Lung (tissue), 12 donors: ENCODE results near the gene CASKIN2. TPM values are rescaled to one million over a fixed set of nuclear protein-coding genes. Genes with fewer than 3 reads are reported as not detected.
"Not testable (repeated sequence)": the region's sequence is repeated elsewhere in the genome, so short reads cannot be mapped to it uniquely, and the experiment has no call there.

Experiments
- ATAC-seq: fragments of 200-7000 bp; cut with Tn5 transposase; one replicate; pipeline ENCODE4 v1.9.1; 2020; ENCODE audit warnings: moderate number of reproducible peaks; ENCODE audit not compliant: insufficient read depth, low FRiP score
- DNase-seq, 3 donors: peaks; one replicate each; pipeline ENCODE4 v3.0.0-alpha.2; 2013 to 2017
- H3K27ac ChIP-seq, 2 donors: one replicate each; pipeline ENCODE4 v1.5.1; 2013; ENCODE audit warnings: mild to moderate bottlenecking in 2 of 2, moderate library complexity in 2 of 2, control low read depth in 1 of 2, inconsistent platforms in 1 of 2, low read depth in 1 of 2, low read length in 1 of 2
- H3K27me3 ChIP-seq, 3 donors: one replicate each; pipeline ENCODE4 v1.5.1; 2013; ENCODE audit warnings: low read length in 2 of 3; ENCODE audit not compliant: control insufficient read depth in 3 of 3, insufficient read depth in 3 of 3
- H3K36me3 ChIP-seq, 4 donors: one replicate each; pipeline ENCODE4 v1.5.1; 2013; ENCODE audit warnings: low read length in 4 of 4, mild to moderate bottlenecking in 1 of 4, moderate library complexity in 1 of 4; ENCODE audit not compliant: control insufficient read depth in 4 of 4, insufficient read depth in 4 of 4
- H3K4me1 ChIP-seq, 5 donors: one replicate each; pipeline ENCODE4 v1.5.1; 2013; ENCODE audit warnings: low read length in 5 of 5, mild to moderate bottlenecking in 2 of 5, moderate library complexity in 1 of 5; ENCODE audit not compliant: control insufficient read depth in 5 of 5, insufficient read depth in 5 of 5
- H3K4me3 ChIP-seq: one replicate; pipeline ENCODE4 v1.5.1; 2013; ENCODE audit warnings: mild to moderate bottlenecking, control low read depth, moderate library complexity
- H3K9ac ChIP-seq, 2 donors: one replicate each; pipeline ENCODE4 v1.5.1; 2013; ENCODE audit warnings: low read length in 2 of 2, control low read depth in 1 of 2; ENCODE audit not compliant: insufficient read depth in 1 of 2
- H3K9me3 ChIP-seq, 4 donors: one replicate each; pipeline ENCODE4 v1.5.1; 2013; ENCODE audit warnings: low read length in 3 of 4, mild to moderate bottlenecking in 1 of 4, moderate library complexity in 1 of 4; ENCODE audit not compliant: control insufficient read depth in 4 of 4, insufficient read depth in 3 of 4
- CTCF ChIP-seq: IDR thresholded peaks from 2 replicates; pipeline ENCODE4 v1.5.1; 2012; ENCODE audit warnings: mild to moderate bottlenecking; ENCODE audit errors: control extremely low read depth, extremely low read depth
- WGBS, 2 donors: extraction: QIAGEN DNeasy Blood & Tissue Kit; methylation state at CpG; one replicate each; pipeline ENCODE4 v1.1.7; 2013; 5-methylcytosine and 5-hydroxymethylcytosine counted together
- polyA plus RNA-seq, 2 donors: library from polyadenylated mRNA; stranded (reverse); fragments of 200-250 nt; gene quantifications; one replicate each; pipeline ENCODE4 v1.2.1, GENCODE V29; 2013
- total RNA-seq, 2 donors: library from RNA; depleted of rRNA in 1 of 2; stranded (reverse); fragments of >200 nt in 1 of 2; gene quantifications; one replicate each; pipeline ENCODE4 v1.2.1, GENCODE V29; 2014 to 2021
- donor health status: control.
- donor health status: control.
- donor health status: Bipolar disorder and iron deficiency.
- donor health status: healthy.
- donor health status: DM: yes; HTN: yes; CAD: no.

CASKIN2 gene
- total and polyA plus RNA-seq, 4 donors = 22.3 to 81.5 (median 35.1) TPM

GRCh38 chr17:75521290-75521689 lies 6.0 kb upstream of the CASKIN2 start:
- Histone ChIP-seq H3K9ac (no peak overlapping the region), H3K27ac (no peak overlapping the region), H3K4me3 (no peak overlapping the region), H3K9me3 (peaks cover 0 to 3% (median 0%) of the 10 kb centered on the region in 4 donors), H3K36me3 (peaks cover 0 to 11% (median 9%) of the 10 kb centered on the region in 4 donors), H3K4me1 (peaks cover 0 to 14% (median 8%) of the 10 kb centered on the region in 5 donors), H3K27me3 (no peaks in the 10 kb centered on the region)
- no peak for TF ChIP-seq CTCF
- 95% methylated on average over 8 of the region's 8 CpGs for WGBS, 2 donors
- ATAC-seq (no peak), DNase-seq (no peak)

GRCh38 chr17:75520413-75520812 lies 5.1 kb upstream of the CASKIN2 start:
- 93 to 94% methylated on average over 7 to 8 of the region's 8 CpGs for WGBS, 2 donors
- H3K4me1 ChIP-seq = peaks cover 0 to 11% (median 8%) of the 10 kb centered on the region in 5 donors
- H3K9ac ChIP-seq, H3K27me3 ChIP-seq, H3K9me3 ChIP-seq, H3K4me3 ChIP-seq, DNase-seq, ATAC-seq, H3K27ac ChIP-seq: not testable (repeated sequence)
- H3K36me3 ChIP-seq = peaks cover 0 to 11% (median 9%) of the 10 kb centered on the region in 4 donors

GRCh38 chr17:75518983-75519537 lies 3.7 kb upstream of the CASKIN2 start:
- DNase-seq (no peak), ATAC-seq (no peak)
- 94 to 95% methylated on average over 9 of the region's 9 CpGs for WGBS, 2 donors
- no peak overlapping the region for H3K4me3 ChIP-seq
- no peak overlapping the region for H3K9ac ChIP-seq
- peaks cover 0 to 18% (median 5%) of the 10 kb centered on the region in 5 donors for H3K4me1 ChIP-seq
- peaks cover 0 to 11% (median 9%) of the 10 kb centered on the region in 4 donors for H3K36me3 ChIP-seq
- H3K27ac ChIP-seq = no peak overlapping the region
- no peak for TF ChIP-seq CTCF
- H3K27me3 ChIP-seq = no peaks in the 10 kb centered on the region
- H3K9me3 ChIP-seq = peaks cover 0 to 3% (median 0%) of the 10 kb centered on the region in 4 donors

- Histone ChIP-seq H3K9me3 (peaks cover 0 to 3% (median 0%) of the 10 kb centered on the region in 4 donors), H3K9ac (no peak overlapping the region), H3K27me3 (no peaks in the 10 kb centered on the region), H3K4me3 (no peak overlapping the region), H3K36me3 (peaks cover 0 to 13% (median 9%) of the 10 kb centered on the region in 4 donors), H3K27ac (no peak overlapping the region), H3K4me1 (peaks cover 0 to 24% (median 5%) of the 10 kb centered on the region in 5 donors)
- WGBS, 2 donors = 46 to 66% methylated on average over 3 of the region's 3 CpGs
- no peak for TF ChIP-seq CTCF
- no peak for ATAC-seq
- DNase-seq = no peak
These were observed 2.9 kb upstream of the CASKIN2 start for GRCh38 chr17:75518201-75518600.
